ENCODE results near the gene SPTY2D1.
"Not testable (repeated sequence)": the region's sequence is repeated elsewhere in the genome, so short reads cannot be mapped to it uniquely, and the experiment has no call there.

SPTY2D1 gene

GRCh38 chr11:18634140-18635032 lies at the start of gene SPTY2D1:
Gene SPTY2D1 (minus strand): TSS chr11:18634342. CDS start chr11:18634257, 85 bp downstream.
- peak; percentile 97 for DNase-seq

GRCh38 chr11:18682466-18682865 lies 48.3 kb upstream of the SPTY2D1 start:
- no peak for DNase-seq

- DNase-seq = not testable (repeated sequence)
These were observed 47.8 kb upstream of the SPTY2D1 start for GRCh38 chr11:18681949-18682348.

GRCh38 chr11:18677560-18677959 lies 43.4 kb upstream of the SPTY2D1 start:
- no peak for DNase-seq

- DNase-seq = no peak
These were observed 42.7 kb upstream of the SPTY2D1 start for GRCh38 chr11:18676803-18677202.

GRCh38 chr11:18672209-18672608 lies 38.1 kb upstream of the SPTY2D1 start:
- peak; percentile 29 for DNase-seq

- DNase-seq = no peak
These were observed 37.1 kb upstream of the SPTY2D1 start for GRCh38 chr11:18671246-18671645.

- no peak for DNase-seq
These were observed 35.6 kb upstream of the SPTY2D1 start for GRCh38 chr11:18669711-18670110.

- no peak for DNase-seq
These were observed 35.1 kb upstream of the SPTY2D1 start for GRCh38 chr11:18669219-18669596.

GRCh38 chr11:18668131-18668530 lies 34.0 kb upstream of the SPTY2D1 start:
- no peak for DNase-seq

- not testable (repeated sequence) for DNase-seq
These were observed 31.3 kb upstream of the SPTY2D1 start for GRCh38 chr11:18665353-18665872.

- no peak for DNase-seq
These were observed 23.5 kb upstream of the SPTY2D1 start for GRCh38 chr11:18657673-18658072.

- DNase-seq = no peak
These were observed 16.9 kb upstream of the SPTY2D1 start for GRCh38 chr11:18650859-18651557.

- DNase-seq = no peak
These were observed 16.2 kb upstream of the SPTY2D1 start for GRCh38 chr11:18650353-18650752.

GRCh38 chr11:18643034-18643433 lies 8.9 kb upstream of the SPTY2D1 start:
- not testable (repeated sequence) for DNase-seq

GRCh38 chr11:18641677-18642076 lies 7.5 kb upstream of the SPTY2D1 start:
- no peak for DNase-seq

GRCh38 chr11:18633256-18634139 lies 644 bp downstream of the SPTY2D1 start:
- no peak for DNase-seq

GRCh38 chr11:18632841-18633240 lies 1.3 kb downstream of the SPTY2D1 start:
- no peak for DNase-seq

GRCh38 chr11:18624161-18624560 lies 10.0 kb downstream of the SPTY2D1 start:
- no peak for DNase-seq

- no peak for DNase-seq
These were observed 10.4 kb downstream of the SPTY2D1 start for GRCh38 chr11:18623707-18624106.

GRCh38 chr11:18618342-18619025 lies 15.7 kb downstream of the SPTY2D1 start:
- no peak for DNase-seq

- DNase-seq = no peak
These were observed 16.3 kb downstream of the SPTY2D1 start for GRCh38 chr11:18617688-18618341.

Measured in DMS153 (cell line).